PC-3 (cell line): ENCODE measurements around the gene ZC3HAV1. TPM values are rescaled to one million over a fixed set of nuclear protein-coding genes. Genes with fewer than 3 reads are reported as not detected.
A peak's percentile ranks its signal among the peaks of the same experiment; 100 is the strongest.
"Not testable (repeated sequence)": the region's sequence is repeated elsewhere in the genome, so short reads cannot be mapped to it uniquely, and the experiment has no call there.

Experiments
- ATAC-seq: fragments of 200-7000 bp; cut with Tn5 transposase; 2 replicates; pipeline ENCODE4 v1.9.1; 2020; ENCODE audit warnings: mild to moderate bottlenecking, moderate library complexity
- BruUV-seq: library from RNA; stranded (reverse); fragments of 400-500 nt; replicated peaks from 2 replicates; lab custom pipeline; 2021; lab: Mats Ljungman, UMichigan
- CTCF ChIA-PET: fragments of 300-600 bp; sonication (Branson Sonifier 250); formaldehyde crosslinking; loops from one replicate; lab custom pipeline; 2022; ENCODE audit warnings: antibody characterized with exemption; lab: Charles Lee
- POLR2A ChIA-PET: fragments of 300-600 bp; sonication (Branson Sonifier 250); formaldehyde crosslinking; loops from one replicate; lab custom pipeline; 2022; ENCODE audit warnings: antibody characterized with exemption; ENCODE audit not compliant: unreplicated experiment; lab: Charles Lee
- DNase-seq: peaks from one replicate; pipeline ENCODE4 v3.0.0-alpha.2; 2015
- H2AFZ ChIP-seq: fragments of 300-600 bp; sonication (generic); 2 replicates; pipeline ENCODE4 v1.6.0; 2016; ENCODE audit warnings: antibody characterized with exemption, low read length
- H3F3A ChIP-seq: fragments of 300-600 bp; sonication (generic); one replicate; pipeline ENCODE4 v1.6.0; 2017; ENCODE audit warnings: antibody characterized with exemption, low read length, control low read depth, mild to moderate bottlenecking; ENCODE audit not compliant: unreplicated experiment
- H3K27ac ChIP-seq: fragments of 300-600 bp; sonication (generic); 2 replicates; pipeline ENCODE4 v1.5.1; 2016; ENCODE audit warnings: mild to moderate bottlenecking, low read length
- H3K27me3 ChIP-seq: fragments of 300-600 bp; sonication (generic); 2 replicates; pipeline ENCODE4 v1.6.1; 2016; ENCODE audit warnings: low read length, mixed read lengths
- H3K36me3 ChIP-seq: fragments of 300-600 bp; sonication (generic); 2 replicates; pipeline ENCODE4 v1.6.1; 2016; ENCODE audit warnings: low read depth, mixed run types, low read length, mixed read lengths
- H3K4me1 ChIP-seq: fragments of 300-600 bp; sonication (generic); 2 replicates; pipeline ENCODE4 v1.5.1; 2016; ENCODE audit warnings: low read length; ENCODE audit not compliant: insufficient read depth
- H3K4me2 ChIP-seq: fragments of 300-600 bp; sonication (generic); 2 replicates; pipeline ENCODE4 v1.6.0; 2016; ENCODE audit warnings: low read length
- H3K4me3 ChIP-seq: fragments of 300-600 bp; sonication (generic); 2 replicates; pipeline ENCODE4 v1.5.1; 2016; ENCODE audit warnings: mild to moderate bottlenecking, low read length, mixed read lengths
- H3K79me2 ChIP-seq: fragments of 300-600 bp; sonication (generic); 2 replicates; pipeline ENCODE4 v1.6.1; 2017; ENCODE audit warnings: low read length, mixed read lengths
- H3K9ac ChIP-seq: fragments of 300-600 bp; sonication (generic); 2 replicates; pipeline ENCODE4 v1.6.0; 2016; ENCODE audit warnings: mild to moderate bottlenecking, low read length
- H3K9me2 ChIP-seq: fragments of 300-600 bp; sonication (generic); replicated peaks from 2 replicates; pipeline ENCODE4 v1.6.1; 2016; ENCODE audit warnings: mixed run types, low read length, mixed read lengths
- H3K9me3 ChIP-seq: fragments of 300-600 bp; sonication (generic); 2 replicates; pipeline ENCODE4 v1.6.1; 2016; ENCODE audit warnings: low read length, mixed read lengths
- H4K20me1 ChIP-seq: fragments of 300-600 bp; sonication (generic); 2 replicates; pipeline ENCODE4 v1.6.1; 2016; ENCODE audit warnings: low read length, mixed read lengths
- CTCF ChIP-seq: fragments of 300-600 bp; sonication (generic); conservative IDR thresholded peaks from 2 replicates; pipeline ENCODE4 v1.5.1; 2017; ENCODE audit warnings: antibody characterized with exemption, low read depth, mild to moderate bottlenecking, low read length
- EZH2 ChIP-seq: fragments of 300-600 bp; sonication (generic); IDR thresholded peaks from one replicate; pipeline ENCODE4 v1.6.1; 2017; ENCODE audit warnings: antibody characterized with exemption, mild to moderate bottlenecking, low read length; ENCODE audit not compliant: unreplicated experiment
- EZH2phosphoT487 ChIP-seq: fragments of 300-600 bp; sonication (generic); IDR thresholded peaks from 2 replicates; pipeline ENCODE4 v1.6.1; 2018; ENCODE audit warnings: mild to moderate bottlenecking, antibody characterized with exemption, low read length, borderline replicate concordance
- intact Hi-C: fragments of 100-400 bp; cut with micrococcal nuclease; formaldehyde crosslinking; loops from 2 replicates; pipeline ENCODE4 v1.9.0; 2023
- total RNA-seq: library from RNA; depleted of rRNA; stranded (reverse); fragments of >200 nt; gene quantifications from 2 replicates; pipeline ENCODE4 v1.2.3, GENCODE V29; 2014

ZC3HAV1 gene
- total RNA-seq, 1 experiment from 2014 or later = 19.6 TPM

- Histone ChIP-seq H3F3A (no peaks in the 10 kb centered on the region), H3K9me2 (no peaks in the 10 kb centered on the region), H3K4me3 (peak overlapping the region; percentile 96), H2AFZ (peak overlapping the region; percentile 31; the same call in 1 of the 2 replicates), H3K79me2 (peaks cover 72% of the 10 kb centered on the region), H3K27ac (no peak overlapping the region), H3K4me2 (peak overlapping the region; percentile 87), H3K9ac (peak overlapping the region; percentile 82; the same call in 1 of the 2 replicates), H4K20me1 (peaks cover 9% of the 10 kb centered on the region; the same call in 1 of the 2 replicates), H3K27me3 (no peaks in the 10 kb centered on the region), H3K4me1 (peaks cover 31% of the 10 kb centered on the region), H3K9me3 (no peaks in the 10 kb centered on the region), H3K36me3 (no peaks in the 10 kb centered on the region)
- TF ChIP-seq CTCF = no peak
- DNase-seq (peak; percentile 3), ATAC-seq (no peak)
- BruUV-seq = no TSS peak
- ChIA-PET POLR2A (no interaction called here), CTCF (no interaction called here)
- intact Hi-C loops = loop anchor here (5.0 kb wide), 1 partner anchor 255 kb away; no protein-coding TSS in a partner anchor
Observed at GRCh38 chr7:139106959-139107358, 2.6 kb downstream of the ZC3HAV1 start.

GRCh38 chr7:139106227-139106626 is 3.3 kb downstream of the ZC3HAV1 start:
- Histone ChIP-seq H3K79me2 (peaks cover 75% of the 10 kb centered on the region), H3K4me1 (peaks cover 28% of the 10 kb centered on the region), H3K4me3 (peak overlapping the region; percentile 96; the same call in 1 of the 2 replicates), H3K4me2 (peak overlapping the region; percentile 87)
- H3F3A ChIP-seq, H4K20me1 ChIP-seq, H3K9me3 ChIP-seq, ATAC-seq, H3K36me3 ChIP-seq, H2AFZ ChIP-seq, H3K9ac ChIP-seq, H3K27ac ChIP-seq, POLR2A ChIA-PET, CTCF ChIA-PET, H3K9me2 ChIP-seq, BruUV-seq, H3K27me3 ChIP-seq, DNase-seq: not testable (repeated sequence)
- intact Hi-C loops = loop anchor here (5.0 kb wide), 1 partner anchor 256 kb away; no protein-coding TSS in a partner anchor

- POLR2A ChIA-PET = no interaction called here
- H3K4me1 ChIP-seq = peaks cover 23% of the 10 kb centered on the region
- H3K27ac ChIP-seq = no peak overlapping the region
- no peak overlapping the region for H3K4me3 ChIP-seq
- peak overlapping the region; percentile 30 for H3K4me2 ChIP-seq
- H3K36me3 ChIP-seq = no peaks in the 10 kb centered on the region
- H3K79me2 ChIP-seq = peaks cover 75% of the 10 kb centered on the region
- CTCF ChIA-PET = no interaction called here
- no peak overlapping the region for H2AFZ ChIP-seq
- no peaks in the 10 kb centered on the region for H3K9me2 ChIP-seq
- DNase-seq (no peak), ATAC-seq (no peak)
- no TSS peak for BruUV-seq
- no peaks in the 10 kb centered on the region for H3K9me3 ChIP-seq
- peaks cover 9% of the 10 kb centered on the region; the same call in 1 of the 2 replicates for H4K20me1 ChIP-seq
- no peaks in the 10 kb centered on the region for H3K27me3 ChIP-seq
- intact Hi-C loops = loop anchor here (5.0 kb wide), 1 partner anchor 257 kb away; no protein-coding TSS in a partner anchor
- H3K9ac ChIP-seq = no peak overlapping the region; the same call in 1 of the 2 replicates
- H3F3A ChIP-seq = no peaks in the 10 kb centered on the region
- TF ChIP-seq EZH2phosphoT487 (no peak), EZH2 (no peak), CTCF (no peak)
Observed at GRCh38 chr7:139105484-139105883, 4.0 kb downstream of the ZC3HAV1 start.
